SK-N-MC (cell line): ENCODE data around the gene DAPK1.

Source experiments
- EZH2 ChIP-seq: fragments of 200-600 bp; sonication (generic); IDR thresholded peaks from one replicate; pipeline ENCODE4 v1.6.1; 2017; ENCODE audit warnings: antibody characterized with exemption
- POLR2AphosphoS5 ChIP-seq: IDR thresholded peaks from 2 replicates; pipeline ENCODE4 v1.6.1; 2012; ENCODE audit warnings: mild to moderate bottlenecking, low read depth, low read length, borderline replicate concordance

GRCh38 chr9:87525546-87526303, 28.1 kb downstream of the DAPK1 start:
- TF ChIP-seq POLR2AphosphoS5 (no peak), EZH2 (no peak)
